Fibroblast of lung (primary cell): ENCODE results near the gene ATCAY. TPM values are rescaled to one million over a fixed set of nuclear protein-coding genes. Genes with fewer than 3 reads are reported as not detected.

Experiments
- DNase-seq, 2 donors: peaks; one replicate each; pipeline versions ENCODE4 v3.0.0 to v3.0.0-alpha.2; 2010; ENCODE audit warnings: low read depth in 2 of 2
- H2AFZ ChIP-seq: 2 replicates; pipeline ENCODE4 v1.5.1; 2012; ENCODE audit warnings: low read length, control low read depth, inconsistent platforms
- H3K27ac ChIP-seq: 2 replicates; pipeline ENCODE4 v1.5.1; 2011; ENCODE audit warnings: low read length, control low read depth; ENCODE audit not compliant: insufficient read depth
- H3K27me3 ChIP-seq: 2 replicates; pipeline ENCODE4 v1.5.1; 2011; ENCODE audit warnings: mild to moderate bottlenecking, low read length; ENCODE audit not compliant: control insufficient read depth, insufficient read depth
- H3K36me3 ChIP-seq: 2 replicates; pipeline ENCODE4 v1.5.1; 2011; ENCODE audit warnings: low read length; ENCODE audit not compliant: control insufficient read depth, insufficient read depth
- H3K4me1 ChIP-seq: 2 replicates; pipeline ENCODE4 v1.5.1; 2011; ENCODE audit warnings: low read length; ENCODE audit not compliant: control insufficient read depth, insufficient read depth; ENCODE audit errors: extremely low read depth
- H3K4me2 ChIP-seq: 2 replicates; pipeline ENCODE4 v1.5.1; 2011; ENCODE audit warnings: low read length, control low read depth; ENCODE audit not compliant: insufficient read depth; ENCODE audit errors: extremely low read depth
- H3K4me3 ChIP-seq, 4 experiments: fragments of 200-600 bp in 1 of 4; sonication (generic) in 1 of 4; replicated peaks in 1 of 4; 2 replicates each; pipeline ENCODE4 v1.5.1; 2011 to 2016; ENCODE audit warnings: low read length in 4 of 4, low read depth in 3 of 4, mild to moderate bottlenecking in 3 of 4, control low read depth in 2 of 4, inconsistent platforms in 1 of 4, mixed read lengths in 1 of 4; ENCODE audit not compliant: insufficient read depth in 1 of 4; ENCODE audit errors: control extremely low read depth in 1 of 4
- H3K79me2 ChIP-seq: 2 replicates; pipeline ENCODE4 v1.5.1; 2012; ENCODE audit warnings: mild to moderate bottlenecking, low read length, inconsistent platforms; ENCODE audit not compliant: control insufficient read depth, insufficient read depth
- H3K9ac ChIP-seq: 2 replicates; pipeline ENCODE4 v1.5.1; 2011; ENCODE audit warnings: mild to moderate bottlenecking, low read length, control low read depth; ENCODE audit not compliant: insufficient read depth
- H3K9me3 ChIP-seq: 2 replicates; pipeline ENCODE4 v1.5.1; 2012; ENCODE audit warnings: low read depth, low read length; ENCODE audit not compliant: control insufficient read depth, insufficient read depth
- H4K20me1 ChIP-seq: 2 replicates; pipeline ENCODE4 v1.5.1; 2011; ENCODE audit warnings: low read length; ENCODE audit not compliant: control insufficient read depth, insufficient read depth; ENCODE audit errors: extremely low read depth
- EZH2 ChIP-seq: IDR thresholded peaks from 2 replicates; pipeline ENCODE4 v1.5.1; 2012; ENCODE audit warnings: low read length, control low read depth, mild to moderate bottlenecking; ENCODE audit errors: missing control alignments
- polyA plus RNA-seq, 2 donors: library from polyadenylated mRNA; depleted of rRNA in 1 of 2; stranded (reverse) in 1 of 2; unstranded in 1 of 2; fragments of >200 nt; gene quantifications; 2 replicates each; pipeline ENCODE4 v1.2.1, GENCODE V29; 2011 to 2012; ENCODE audit warnings: missing spikeins in 1 of 2
- total RNA-seq: library from RNA; depleted of rRNA; stranded (reverse); fragments of >200 nt; gene quantifications from 2 replicates; pipeline ENCODE4 v1.2.1, GENCODE V29; 2014
- TF ChIP-seq, protein P1 (sequence below), 2 donors: IDR thresholded peaks in 1 of 2; conservative IDR thresholded peaks in 1 of 2; 1 replicate in 1 of 2; 2 replicates in 1 of 2; pipeline ENCODE4 v1.5.1; 2011 to 2012; ENCODE audit warnings: low read length in 2 of 2, control low read depth in 1 of 2, inconsistent platforms in 1 of 2, low read depth in 1 of 2, mild to moderate bottlenecking in 1 of 2

The ATCAY gene
- total and polyA plus RNA-seq, 2 donors (not counting 1 experiment from before 2014, with no cell fraction given), result 0.01 TPM; not detected in 1

DNA sequence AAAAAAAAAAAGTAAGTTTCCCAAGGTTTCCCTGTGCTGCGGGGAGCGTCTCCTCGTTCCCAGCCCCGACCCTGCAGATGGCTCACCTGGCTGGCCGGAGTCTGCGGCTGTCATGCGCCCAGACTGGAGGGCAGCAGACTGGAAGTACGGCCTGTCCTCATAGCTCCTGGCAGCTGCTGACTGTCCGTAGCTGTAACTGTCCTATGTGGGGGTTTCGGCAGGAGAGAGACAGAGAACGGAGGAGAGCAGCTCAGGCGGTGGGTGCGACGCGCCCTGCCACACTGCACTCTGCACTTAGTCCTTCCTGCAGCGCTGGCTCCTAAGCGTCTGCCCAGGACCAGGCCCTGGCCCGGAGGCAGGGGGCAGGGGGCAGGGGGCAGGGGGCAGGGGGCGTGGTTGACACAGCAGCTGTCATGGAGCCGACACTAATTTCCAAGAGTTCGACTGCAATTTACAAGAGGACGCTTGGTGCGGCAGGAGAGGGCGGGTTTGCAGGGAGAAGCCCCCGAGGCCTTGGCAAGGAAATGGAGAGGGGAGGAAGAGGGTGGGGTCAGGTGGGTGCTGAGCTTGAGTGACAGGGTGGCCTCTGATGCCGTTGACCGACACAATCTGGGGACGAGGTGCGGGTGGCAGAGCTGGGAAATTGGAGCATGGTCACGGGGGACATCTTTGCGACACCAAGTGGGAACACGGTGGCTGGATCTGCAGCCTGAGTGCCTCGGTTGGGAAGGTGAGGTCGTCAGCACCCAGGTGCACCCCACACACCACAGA is 46.7 kb upstream of the ATCAY start:
- no peaks in the 10 kb centered on the region for H3K4me1 ChIP-seq
- no peaks in the 10 kb centered on the region for H3K79me2 ChIP-seq
- H3K27me3 ChIP-seq, result no peaks in the 10 kb centered on the region
- H3K9me3 ChIP-seq, result peaks cover 3% of the 10 kb centered on the region
- no peak overlapping the region for H3K4me2 ChIP-seq
- no peak overlapping the region for H3K27ac ChIP-seq
- no peaks in the 10 kb centered on the region for H4K20me1 ChIP-seq
- no peak overlapping the region for H3K9ac ChIP-seq
- no peak for DNase-seq
- H3K4me3 ChIP-seq, result no peak overlapping the region
- no peak overlapping the region for H2AFZ ChIP-seq
- no peaks in the 10 kb centered on the region for H3K36me3 ChIP-seq
- TF ChIP-seq EZH2, result no peak
- TF ChIP-seq, protein P1, sequence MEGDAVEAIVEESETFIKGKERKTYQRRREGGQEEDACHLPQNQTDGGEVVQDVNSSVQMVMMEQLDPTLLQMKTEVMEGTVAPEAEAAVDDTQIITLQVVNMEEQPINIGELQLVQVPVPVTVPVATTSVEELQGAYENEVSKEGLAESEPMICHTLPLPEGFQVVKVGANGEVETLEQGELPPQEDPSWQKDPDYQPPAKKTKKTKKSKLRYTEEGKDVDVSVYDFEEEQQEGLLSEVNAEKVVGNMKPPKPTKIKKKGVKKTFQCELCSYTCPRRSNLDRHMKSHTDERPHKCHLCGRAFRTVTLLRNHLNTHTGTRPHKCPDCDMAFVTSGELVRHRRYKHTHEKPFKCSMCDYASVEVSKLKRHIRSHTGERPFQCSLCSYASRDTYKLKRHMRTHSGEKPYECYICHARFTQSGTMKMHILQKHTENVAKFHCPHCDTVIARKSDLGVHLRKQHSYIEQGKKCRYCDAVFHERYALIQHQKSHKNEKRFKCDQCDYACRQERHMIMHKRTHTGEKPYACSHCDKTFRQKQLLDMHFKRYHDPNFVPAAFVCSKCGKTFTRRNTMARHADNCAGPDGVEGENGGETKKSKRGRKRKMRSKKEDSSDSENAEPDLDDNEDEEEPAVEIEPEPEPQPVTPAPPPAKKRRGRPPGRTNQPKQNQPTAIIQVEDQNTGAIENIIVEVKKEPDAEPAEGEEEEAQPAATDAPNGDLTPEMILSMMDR (conservative IDR thresholded peaks at IDR 0.05 in 1 of 2, IDR thresholded peaks at IDR 0.05 in 1 of 2; ENCODE audit: low read depth in 1 of 2, low read length in 2 of 2), result no peak

DNA sequence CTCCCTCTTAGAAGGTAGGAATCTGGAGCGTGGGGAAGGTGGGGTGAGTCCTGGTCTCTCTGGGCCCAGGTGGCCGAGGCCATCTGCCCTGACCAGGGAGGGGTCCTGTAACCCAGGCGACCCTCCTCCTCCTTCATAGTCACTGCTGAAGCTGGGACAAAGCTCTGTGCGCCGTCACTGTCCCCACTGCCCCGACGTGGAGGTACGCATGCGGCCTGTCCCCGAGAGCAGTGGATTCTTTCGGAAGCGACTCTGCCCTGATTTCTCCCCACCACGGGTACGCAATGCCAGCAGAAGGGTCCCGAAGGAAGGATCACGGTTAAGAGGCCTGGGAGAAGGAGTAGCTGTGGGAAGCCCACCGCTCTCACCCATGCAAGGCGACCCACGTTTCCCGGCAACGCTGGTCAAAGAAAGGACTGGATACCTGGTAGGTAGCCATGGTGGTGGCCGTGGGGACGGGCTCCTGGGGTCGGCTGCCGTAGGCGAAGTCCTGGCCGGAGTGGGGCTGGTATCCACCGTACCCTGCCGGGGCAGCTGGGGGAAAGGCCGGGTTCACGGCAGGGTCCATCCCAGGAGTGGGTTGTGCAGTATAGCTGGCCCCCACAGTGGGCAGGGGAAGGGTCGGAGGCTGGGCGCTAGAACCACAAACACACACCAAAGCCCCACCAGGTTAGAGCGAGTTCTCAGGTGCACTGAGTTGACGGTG is 46.0 kb upstream of the ATCAY start:
- H3K79me2 ChIP-seq, result no peaks in the 10 kb centered on the region
- H3K9me3 ChIP-seq, result peaks cover 3% of the 10 kb centered on the region
- H3K9ac ChIP-seq, result no peak overlapping the region
- no peak overlapping the region for H3K4me2 ChIP-seq
- no peak for DNase-seq
- H3K36me3 ChIP-seq, result no peaks in the 10 kb centered on the region
- H3K4me1 ChIP-seq, result no peaks in the 10 kb centered on the region
- H2AFZ ChIP-seq, result no peak overlapping the region
- no peaks in the 10 kb centered on the region for H3K27me3 ChIP-seq
- H3K4me3 ChIP-seq, result no peak overlapping the region
- H4K20me1 ChIP-seq, result no peaks in the 10 kb centered on the region
- no peak for TF ChIP-seq EZH2
- TF ChIP-seq, protein P1 (conservative IDR thresholded peaks at IDR 0.05 in 1 of 2, IDR thresholded peaks at IDR 0.05 in 1 of 2; ENCODE audit: low read depth in 1 of 2, low read length in 2 of 2), result no peak
- no peak overlapping the region for H3K27ac ChIP-seq

DNA sequence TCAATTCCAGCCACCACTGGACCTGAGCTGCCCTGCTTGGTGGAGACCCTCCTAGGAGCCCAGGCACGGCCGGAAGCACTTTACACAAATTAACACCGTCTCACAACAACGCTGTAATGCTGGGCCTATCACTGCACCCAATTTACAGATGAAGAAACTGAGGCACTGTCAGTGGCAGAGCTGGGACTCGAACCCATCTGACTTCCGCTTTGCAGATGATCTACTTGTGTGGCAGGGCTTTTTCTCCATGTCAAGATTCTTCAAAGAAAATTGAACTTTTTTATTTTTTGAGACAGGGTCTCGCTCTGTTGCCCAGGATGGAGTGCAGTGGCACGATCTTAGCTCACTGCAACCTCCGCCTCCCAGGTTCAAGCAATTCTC is 45.4 kb upstream of the ATCAY start:
- Histone ChIP-seq H3K79me2 (no peaks in the 10 kb centered on the region), H3K27ac (no peak overlapping the region), H3K9ac (no peak overlapping the region), H4K20me1 (no peaks in the 10 kb centered on the region), H3K9me3 (peaks cover 3% of the 10 kb centered on the region), H2AFZ (no peak overlapping the region), H3K4me3 (no peak overlapping the region), H3K36me3 (no peaks in the 10 kb centered on the region), H3K27me3 (no peaks in the 10 kb centered on the region), H3K4me1 (no peaks in the 10 kb centered on the region), H3K4me2 (no peak overlapping the region)
- no peak for TF ChIP-seq EZH2
- TF ChIP-seq, protein P1 (conservative IDR thresholded peaks at IDR 0.05 in 1 of 2, IDR thresholded peaks at IDR 0.05 in 1 of 2; ENCODE audit: low read depth in 1 of 2, low read length in 2 of 2), result no peak
- DNase-seq, result no peak
